Measurements from ENCODE around the gene GP9. TPM values are rescaled to one million over a fixed set of nuclear protein-coding genes. Genes with fewer than 3 reads are reported as not detected.

Gene GP9
- total RNA-seq, 2 experiments from 2014 or later: not detected

DNA sequence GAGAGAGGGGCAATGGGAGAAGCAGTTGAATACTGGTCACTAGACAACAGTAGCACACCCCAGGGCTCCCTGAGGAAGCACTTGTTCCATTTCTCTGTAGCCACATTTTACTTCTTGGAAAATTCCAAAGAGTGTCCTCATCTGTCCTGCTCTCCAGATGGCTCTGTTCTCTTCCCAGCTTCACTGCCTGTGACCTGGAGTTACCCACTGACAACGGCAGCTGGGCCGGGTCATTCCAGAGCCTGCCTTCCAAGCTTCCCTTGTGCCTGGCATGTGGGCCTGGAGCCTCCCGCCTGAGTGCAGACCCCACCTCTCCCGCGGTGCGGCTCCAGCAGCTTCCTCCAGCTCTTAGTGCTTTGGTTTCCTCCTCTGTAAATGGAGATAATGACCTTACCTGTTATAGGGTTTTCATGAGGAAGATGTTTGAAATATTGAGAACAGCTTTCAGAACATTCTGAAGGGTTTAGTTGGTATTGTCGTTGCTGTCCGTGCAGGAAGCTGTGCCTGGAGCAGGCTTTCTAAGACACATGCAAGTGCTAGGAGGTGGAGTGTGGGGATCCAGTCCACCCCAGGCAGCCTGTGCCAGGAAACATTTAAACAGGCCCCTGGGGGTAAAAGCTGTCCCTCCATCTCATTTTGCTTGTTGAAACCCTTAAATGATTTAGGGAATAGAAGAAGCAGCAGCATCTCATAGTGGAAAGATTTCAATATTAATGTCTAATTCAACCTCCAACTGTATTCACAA lies 34.7 kb upstream of the GP9 start:
- peak overlapping the region; percentile 91 for H3K27ac Mint-ChIP-seq
- no peak for TF ChIP-seq CTCF (IDR thresholded peaks at IDR 0.05)
- H3K4me1 Mint-ChIP-seq (ENCODE audit: low read depth): peaks cover 22% of the 10 kb centered on the region
- ChIA-PET CTCF (interaction anchor here (0.8 to 5.0 kb wide), 19 partner anchors 9 to 298 kb away, joined by 3 to 77 read pairs (median 5); partner anchors contain the start of gene RAB43), POLR2A (interaction anchor here (0.6 to 3.6 kb wide), 17 partner anchors 9 to 291 kb away, joined by 3 to 56 read pairs (median 7); partner anchors contain the start of genes CFAP92, CNBP, COPG1 and RAB43)
- ATAC-seq (no peak), DNase-seq (no peak)
- no peaks in the 10 kb centered on the region for H3K27me3 Mint-ChIP-seq
- intact Hi-C loops (cut with micrococcal nuclease): loop anchor here (5.0 kb wide), 1 partner anchor 54 kb away; no protein-coding TSS in a partner anchor
- no peaks in the 10 kb centered on the region for H3K9me3 Mint-ChIP-seq
- peak overlapping the region; percentile 73 for H3K4me3 Mint-ChIP-seq
- H3K36me3 Mint-ChIP-seq (ENCODE audit: low read depth): no peaks in the 10 kb centered on the region

DNA sequence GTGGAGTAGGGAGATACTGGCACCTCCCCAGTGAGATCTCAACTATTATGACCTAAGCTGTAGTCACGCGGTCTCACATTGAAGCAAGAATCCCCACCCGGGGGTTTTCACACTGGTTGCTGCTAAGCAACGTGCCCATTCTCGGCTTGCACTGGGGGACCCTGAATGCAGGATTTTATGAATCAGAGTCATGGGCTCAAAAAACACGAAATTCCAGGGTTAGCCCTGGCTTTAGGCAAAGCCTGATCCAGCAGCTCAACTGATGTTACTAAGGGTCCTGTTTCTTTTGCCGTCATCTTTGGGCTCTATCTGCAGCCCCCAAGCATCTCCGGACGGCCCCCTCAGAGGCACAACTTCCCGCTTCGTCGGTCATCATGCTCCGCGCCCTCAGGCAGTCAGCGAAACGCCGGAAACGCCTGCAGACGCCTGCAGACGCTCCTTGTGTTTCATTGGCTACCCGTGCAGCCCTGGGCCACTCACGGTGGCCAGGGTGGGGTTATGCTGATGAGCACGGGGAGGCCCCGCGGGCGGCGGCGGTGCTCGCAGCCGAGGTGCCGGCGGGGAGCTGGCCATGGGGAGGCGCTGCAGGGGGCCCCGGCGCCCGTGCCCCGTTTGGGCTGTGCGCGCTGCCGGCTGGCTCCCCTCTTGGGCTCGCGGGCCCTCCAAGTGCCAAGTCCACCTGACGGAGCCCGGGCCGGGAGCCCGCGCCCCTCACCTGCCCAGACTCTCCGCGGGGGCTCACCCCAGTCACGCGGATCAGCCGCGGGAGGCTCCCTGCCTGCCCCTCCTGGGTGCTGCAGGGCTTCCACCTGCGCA lies 33.6 kb upstream of the GP9 start:
- DNase-seq (peak; percentile 96), ATAC-seq (peak; percentile 99)
- Mint-ChIP-seq H3K4me3 (peak overlapping the region; percentile 73), H3K27ac (peak overlapping the region; percentile 91), H3K27me3 (no peaks in the 10 kb centered on the region), H3K9me3 (no peaks in the 10 kb centered on the region), H3K36me3 (ENCODE audit: low read depth) (no peaks in the 10 kb centered on the region), H3K4me1 (ENCODE audit: low read depth) (peaks cover 22% of the 10 kb centered on the region)
- CTCF ChIA-PET: interaction anchor here (0.7 to 5.0 kb wide), 26 partner anchors 10 to 233 kb away, joined by 3 to 77 read pairs (median 5); partner anchors contain the start of gene RAB43
- POLR2A ChIA-PET: interaction anchor here (0.7 to 3.6 kb wide), 19 partner anchors 10 to 157 kb away, joined by 3 to 56 read pairs (median 6); partner anchors contain the start of genes CFAP92, CNBP and RAB43
- intact Hi-C loops (cut with micrococcal nuclease): loop anchor here (5.0 kb wide), 1 partner anchor 55 kb away; no protein-coding TSS in a partner anchor
- peak; percentile 94 for TF ChIP-seq CTCF (IDR thresholded peaks at IDR 0.05)

GRCh38 chr3:129027544-129027880 lies 33.1 kb upstream of the GP9 start:
- CTCF ChIA-PET: interaction anchor here (1.0 to 5.0 kb wide), 17 partner anchors 9 to 233 kb away, joined by 3 to 77 read pairs (median 10); partner anchors contain the start of gene RAB43
- DNase-seq (no peak), ATAC-seq (no peak)
- Mint-ChIP-seq H3K36me3 (ENCODE audit: low read depth) (no peaks in the 10 kb centered on the region), H3K9me3 (no peaks in the 10 kb centered on the region), H3K4me1 (ENCODE audit: low read depth) (peaks cover 18% of the 10 kb centered on the region), H3K27me3 (no peaks in the 10 kb centered on the region), H3K4me3 (peak overlapping the region; percentile 45), H3K27ac (no peak overlapping the region)
- POLR2A ChIA-PET: interaction anchor here (0.7 to 3.6 kb wide), 13 partner anchors 10 to 96 kb away, joined by 3 to 56 read pairs (median 7); partner anchors contain the start of genes CFAP92 and RAB43
- TF ChIP-seq CTCF (IDR thresholded peaks at IDR 0.05): no peak
- intact Hi-C loops (cut with micrococcal nuclease): loop anchor here (5.0 kb wide), 1 partner anchor 55 kb away; no protein-coding TSS in a partner anchor

GRCh38 chr3:129028866-129029265 lies 31.7 kb upstream of the GP9 start:
- Mint-ChIP-seq H3K9me3 (no peaks in the 10 kb centered on the region), H3K4me1 (ENCODE audit: low read depth) (peaks cover 12% of the 10 kb centered on the region), H3K27me3 (no peaks in the 10 kb centered on the region), H3K36me3 (ENCODE audit: low read depth) (no peaks in the 10 kb centered on the region), H3K4me3 (no peak overlapping the region), H3K27ac (no peak overlapping the region)
- ATAC-seq: no peak
- CTCF ChIA-PET: interaction anchor here (3.9 to 5.0 kb wide), 4 partner anchors 12 to 217 kb away, joined by 22 to 77 read pairs (median 35); no protein-coding TSS in a partner anchor
- POLR2A ChIA-PET: no interaction called here
- DNase-seq: no peak
- TF ChIP-seq CTCF (IDR thresholded peaks at IDR 0.05): no peak
- intact Hi-C loops (cut with micrococcal nuclease): loop anchor here (5.0 kb wide), 1 partner anchor 57 kb away; no protein-coding TSS in a partner anchor
